Measurements from ENCODE around the gene RAB34. TPM values are rescaled to one million over a fixed set of nuclear protein-coding genes. Genes with fewer than 3 reads are reported as not detected.

RAB34 gene, protein sequence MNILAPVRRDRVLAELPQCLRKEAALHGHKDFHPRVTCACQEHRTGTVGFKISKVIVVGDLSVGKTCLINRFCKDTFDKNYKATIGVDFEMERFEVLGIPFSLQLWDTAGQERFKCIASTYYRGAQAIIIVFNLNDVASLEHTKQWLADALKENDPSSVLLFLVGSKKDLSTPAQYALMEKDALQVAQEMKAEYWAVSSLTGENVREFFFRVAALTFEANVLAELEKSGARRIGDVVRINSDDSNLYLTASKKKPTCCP
- 182 TPM for polyA plus RNA-seq (2013, experiment 1 of 2)
- 154 TPM for polyA plus RNA-seq (2013, experiment 2 of 2)

DNA sequence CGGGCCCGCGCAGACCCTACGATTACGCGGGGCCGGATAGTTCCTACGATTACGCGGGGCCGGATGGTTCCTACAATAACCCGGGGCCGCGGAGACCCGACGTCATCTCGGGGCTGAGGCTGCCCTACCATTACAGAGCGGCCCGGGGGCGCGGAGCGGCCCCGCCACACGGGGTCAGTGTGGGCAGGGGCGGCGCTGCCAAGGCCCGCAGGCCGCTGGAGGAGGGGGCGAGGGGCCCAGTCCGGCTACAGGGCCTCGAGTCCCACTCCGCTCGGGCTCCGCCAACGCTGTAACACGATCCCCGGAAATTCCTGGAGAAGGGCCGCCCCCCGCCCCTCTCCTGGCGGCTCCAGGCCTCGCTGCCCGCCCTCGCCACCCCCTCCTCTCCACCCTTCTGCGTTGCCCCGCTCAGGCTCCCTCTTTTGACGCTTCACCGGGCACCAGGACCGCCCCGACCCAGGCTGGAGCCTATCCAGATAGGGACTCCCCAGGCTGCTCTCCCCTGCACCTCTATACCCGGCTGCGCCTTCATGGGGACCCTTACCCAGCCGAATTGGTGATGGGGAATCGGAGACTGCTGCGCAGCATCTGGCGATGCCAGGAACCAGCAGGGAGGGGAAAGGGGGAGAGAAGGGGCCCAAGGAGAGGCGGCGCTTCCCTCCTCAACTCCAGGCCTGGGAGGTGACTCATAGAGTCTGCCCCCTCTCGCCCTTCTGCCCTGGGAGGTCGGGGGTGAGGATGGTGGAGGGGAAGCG lies at the start of gene RAB34:
Gene RAB34, minus strand, starts transcription at position 291 of the 755 bp plus-strand sequence. CDS start 602 bp downstream, outside the sequence.
- Histone ChIP-seq H3K36me3 (ENCODE audit: insufficient read depth, low read length) (peaks cover 55% of the 10 kb centered on the region), H3K9me3 (ENCODE audit: insufficient read depth, low read depth, low read length) (no peaks in the 10 kb centered on the region), H3K9ac (ENCODE audit: low read depth, low read length) (peak within 1 kb of the TSS; percentile 97), H3K4me3 (ENCODE audit: low read length) (peak within 1 kb of the TSS; percentile 94), H3K4me1 (ENCODE audit: insufficient read depth, low read length) (peaks cover 29% of the 10 kb centered on the region), H3K27me3 (ENCODE audit: insufficient read depth, low read length) (no peaks in the 10 kb centered on the region), H3K27ac (ENCODE audit: low read depth, low read length) (peak within 1 kb of the TSS; percentile 95)
- WGBS: under 1% methylated on average over 58 of the region's 60 CpGs

DNA sequence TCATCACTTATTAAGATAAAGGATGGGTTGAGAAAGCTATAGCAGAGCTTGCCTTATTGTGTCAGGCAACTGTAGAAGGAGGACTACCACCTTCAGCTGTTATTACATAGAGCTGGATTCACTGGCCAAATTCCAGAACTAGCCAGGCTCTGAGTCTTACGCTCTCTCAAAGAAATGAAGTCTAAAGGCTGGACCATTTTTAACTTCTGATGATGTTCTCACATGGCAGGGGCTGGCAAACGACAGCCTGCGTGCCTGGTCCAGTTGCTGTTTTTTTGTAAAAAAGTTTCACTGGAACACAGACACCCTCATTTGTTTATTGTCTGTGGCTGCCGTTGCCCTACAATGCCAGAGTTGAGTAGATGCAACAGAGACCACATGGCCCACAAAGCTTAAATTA lies 47.4 kb upstream of the RAB34 start:
- Histone ChIP-seq H3K9me3 (ENCODE audit: insufficient read depth, low read depth, low read length) (no peaks in the 10 kb centered on the region), H3K27ac (ENCODE audit: low read depth, low read length) (no peak overlapping the region), H3K9ac (ENCODE audit: low read depth, low read length) (no peak overlapping the region), H3K4me1 (ENCODE audit: insufficient read depth, low read length) (peaks cover 22% of the 10 kb centered on the region), H3K36me3 (ENCODE audit: insufficient read depth, low read length) (peaks cover 42% of the 10 kb centered on the region), H3K27me3 (ENCODE audit: insufficient read depth, low read length) (no peaks in the 10 kb centered on the region), H3K4me3 (ENCODE audit: low read length) (no peak overlapping the region)
- 91% methylated on average over 4 of the region's 4 CpGs for WGBS

DNA sequence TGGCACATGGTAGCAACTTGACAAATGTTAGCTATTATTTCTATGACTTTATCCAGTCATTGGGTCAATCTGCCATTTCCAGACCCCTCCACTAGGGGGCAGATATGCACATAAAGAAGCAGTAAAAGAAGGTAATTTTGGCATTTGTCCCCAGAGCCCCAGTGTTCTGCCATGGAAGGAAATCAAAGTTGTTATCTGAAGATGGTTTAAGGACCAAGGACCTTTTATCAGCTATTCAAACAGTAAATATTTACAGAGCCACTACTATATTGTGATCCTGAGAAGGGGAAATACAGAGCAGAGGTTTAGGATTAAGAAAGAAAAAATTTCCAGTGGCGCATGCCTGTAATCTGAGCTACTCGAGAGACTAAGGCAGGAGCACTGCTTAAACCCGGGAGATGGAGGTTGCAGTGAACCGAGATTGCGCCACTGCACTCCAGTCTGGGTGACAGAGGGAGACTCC lies 46.2 kb upstream of the RAB34 start:
- WGBS: 86% methylated on average over 5 of the region's 5 CpGs
- Histone ChIP-seq H3K27ac (ENCODE audit: low read depth, low read length) (peak overlapping the region; percentile 3; the same call in 1 of the 2 replicates), H3K4me1 (ENCODE audit: insufficient read depth, low read length) (peaks cover 26% of the 10 kb centered on the region), H3K4me3 (ENCODE audit: low read length) (no peak overlapping the region), H3K9me3 (ENCODE audit: insufficient read depth, low read depth, low read length) (no peaks in the 10 kb centered on the region), H3K9ac (ENCODE audit: low read depth, low read length) (no peak overlapping the region), H3K36me3 (ENCODE audit: insufficient read depth, low read length) (peaks cover 54% of the 10 kb centered on the region), H3K27me3 (ENCODE audit: insufficient read depth, low read length) (no peaks in the 10 kb centered on the region)

DNA sequence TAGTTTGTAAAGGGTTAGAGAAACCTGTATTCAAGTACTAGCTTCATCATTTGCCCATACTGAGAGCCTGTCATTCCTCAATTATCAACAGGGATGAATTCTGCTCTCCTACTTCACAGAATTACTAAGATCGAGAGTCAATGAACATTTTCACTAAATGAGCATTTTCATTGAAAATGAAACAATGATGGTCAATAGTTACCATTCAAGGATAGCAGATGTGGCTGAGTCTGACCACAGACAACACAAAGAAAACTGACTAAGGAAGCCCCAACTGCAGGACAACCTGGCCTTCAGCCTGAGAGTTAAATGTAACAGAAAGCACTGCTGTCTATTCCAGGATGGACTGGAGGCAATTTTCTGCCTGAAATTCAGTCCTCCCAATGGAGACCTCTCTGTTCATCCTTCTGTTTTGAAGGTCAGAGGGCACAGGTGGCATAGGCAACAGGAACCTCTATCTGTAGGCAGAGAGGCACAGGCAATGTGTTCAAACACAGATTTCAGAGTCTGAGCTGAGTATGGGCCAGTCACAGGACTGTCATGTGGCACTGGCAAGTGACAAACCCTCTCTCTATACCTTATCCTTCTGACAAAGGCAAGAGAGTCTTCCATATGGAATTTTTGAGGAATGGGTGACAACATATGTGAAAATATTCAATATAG lies 45.6 kb upstream of the RAB34 start:
- Histone ChIP-seq H3K27ac (ENCODE audit: low read depth, low read length) (peak overlapping the region; percentile 3; the same call in 1 of the 2 replicates), H3K9me3 (ENCODE audit: insufficient read depth, low read depth, low read length) (no peaks in the 10 kb centered on the region), H3K4me3 (ENCODE audit: low read length) (no peak overlapping the region), H3K9ac (ENCODE audit: low read depth, low read length) (no peak overlapping the region), H3K27me3 (ENCODE audit: insufficient read depth, low read length) (no peaks in the 10 kb centered on the region), H3K4me1 (ENCODE audit: insufficient read depth, low read length) (peaks cover 26% of the 10 kb centered on the region), H3K36me3 (ENCODE audit: insufficient read depth, low read length) (peaks cover 58% of the 10 kb centered on the region)
- WGBS: 100% methylated on average over 1 of the region's 1 CpG

DNA sequence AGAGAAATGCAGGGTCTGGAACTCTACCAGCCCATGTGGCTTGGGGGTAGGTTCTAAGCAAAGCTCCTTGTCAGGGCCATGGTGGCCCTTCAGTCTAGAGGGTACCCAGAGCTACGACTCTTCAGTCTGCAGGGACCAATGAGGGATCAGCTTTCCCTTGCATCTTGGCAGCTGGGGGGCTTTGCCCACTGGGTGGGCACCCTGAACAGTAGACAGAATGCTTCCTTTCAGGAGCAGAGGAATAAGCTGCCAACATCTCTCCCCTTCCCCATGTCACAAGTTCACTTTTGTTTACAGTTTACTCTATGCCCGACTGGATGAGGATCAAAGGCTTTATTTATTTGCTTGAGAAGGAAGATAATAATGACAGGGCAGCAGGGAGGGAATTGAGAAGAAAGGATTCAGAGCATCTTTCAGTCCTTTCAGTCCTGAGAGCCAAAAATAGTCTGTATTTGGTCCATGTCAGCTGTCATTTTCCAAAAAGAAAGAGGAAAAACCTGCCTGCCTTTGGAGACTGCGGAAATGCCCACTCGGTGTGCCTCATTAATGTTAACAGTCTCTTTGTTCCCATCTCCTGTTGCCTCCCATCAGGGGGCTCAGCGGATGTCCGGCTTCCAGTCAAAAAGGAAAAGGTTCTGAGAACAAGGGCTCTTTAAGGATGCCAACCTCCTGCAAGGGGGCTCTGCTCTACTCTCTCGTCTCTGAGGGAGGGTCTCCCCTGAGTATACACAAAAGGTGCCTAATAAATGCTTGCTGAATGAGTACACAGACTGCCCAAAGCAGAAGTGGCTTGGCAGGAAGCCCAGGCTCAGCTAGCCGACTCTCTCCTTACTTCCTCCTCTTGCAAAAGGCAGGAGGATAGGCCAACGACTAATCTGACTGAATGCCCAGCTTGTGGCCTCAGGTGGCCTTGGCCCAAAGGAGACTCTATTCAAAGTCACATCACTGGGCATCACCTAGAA lies 43.2 kb upstream of the RAB34 start:
- H3K27me3 ChIP-seq (ENCODE audit: insufficient read depth, low read length): no peaks in the 10 kb centered on the region
- no peaks in the 10 kb centered on the region for H3K9me3 ChIP-seq (ENCODE audit: insufficient read depth, low read depth, low read length)
- 12% methylated on average over 9 of the region's 9 CpGs for WGBS
- H3K4me3 ChIP-seq (ENCODE audit: low read length): 0 out of 2 replicates have a peak overlapping the region, but pooled peaks have one; percentile 1
- H3K9ac ChIP-seq (ENCODE audit: low read depth, low read length): peak overlapping the region; percentile 50
- H3K27ac ChIP-seq (ENCODE audit: low read depth, low read length): peak overlapping the region; percentile 89
- peaks cover 29% of the 10 kb centered on the region for H3K4me1 ChIP-seq (ENCODE audit: insufficient read depth, low read length)
- H3K36me3 ChIP-seq (ENCODE audit: insufficient read depth, low read length): peaks cover 60% of the 10 kb centered on the region

DNA sequence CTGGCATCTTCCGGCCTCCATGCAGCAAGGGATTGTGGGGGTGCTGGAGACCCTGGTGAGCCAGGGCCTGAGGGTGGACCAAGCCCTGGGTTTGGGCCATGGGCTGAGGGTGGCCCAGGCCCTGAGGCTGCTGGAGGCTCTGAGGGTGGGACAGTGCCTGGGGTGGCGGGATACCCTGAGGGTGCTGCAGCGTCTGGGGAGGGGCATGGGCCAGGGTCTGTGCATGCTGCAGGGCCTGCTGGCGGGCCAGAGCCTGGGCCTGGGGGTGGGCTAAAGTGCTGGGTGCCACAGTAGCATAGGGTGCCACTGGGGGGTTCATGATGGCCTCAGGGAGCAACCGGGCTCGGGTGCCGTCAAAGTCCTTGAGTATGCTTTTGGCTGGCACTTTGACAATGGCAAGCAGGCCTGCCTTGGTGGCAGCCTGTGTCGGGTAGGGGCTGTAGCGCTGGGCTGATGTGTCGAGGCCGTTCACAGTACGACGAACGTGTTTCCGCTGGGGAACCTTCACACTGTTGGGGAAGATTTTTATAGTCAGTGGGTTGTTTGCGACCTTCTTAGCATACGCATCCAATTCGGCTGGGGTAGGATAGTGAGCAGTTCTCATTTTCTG lies 41.7 kb upstream of the RAB34 start:
- Histone ChIP-seq H3K4me3 (ENCODE audit: low read length) (no peak overlapping the region), H3K27me3 (ENCODE audit: insufficient read depth, low read length) (no peaks in the 10 kb centered on the region), H3K9me3 (ENCODE audit: insufficient read depth, low read depth, low read length) (no peaks in the 10 kb centered on the region), H3K9ac (ENCODE audit: low read depth, low read length) (no peak overlapping the region), H3K27ac (ENCODE audit: low read depth, low read length) (peak overlapping the region; percentile 48; the same call in 1 of the 2 replicates), H3K36me3 (ENCODE audit: insufficient read depth, low read length) (peaks cover 46% of the 10 kb centered on the region), H3K4me1 (ENCODE audit: insufficient read depth, low read length) (peaks cover 29% of the 10 kb centered on the region)
- 96% methylated on average over 18 of the region's 18 CpGs for WGBS

DNA sequence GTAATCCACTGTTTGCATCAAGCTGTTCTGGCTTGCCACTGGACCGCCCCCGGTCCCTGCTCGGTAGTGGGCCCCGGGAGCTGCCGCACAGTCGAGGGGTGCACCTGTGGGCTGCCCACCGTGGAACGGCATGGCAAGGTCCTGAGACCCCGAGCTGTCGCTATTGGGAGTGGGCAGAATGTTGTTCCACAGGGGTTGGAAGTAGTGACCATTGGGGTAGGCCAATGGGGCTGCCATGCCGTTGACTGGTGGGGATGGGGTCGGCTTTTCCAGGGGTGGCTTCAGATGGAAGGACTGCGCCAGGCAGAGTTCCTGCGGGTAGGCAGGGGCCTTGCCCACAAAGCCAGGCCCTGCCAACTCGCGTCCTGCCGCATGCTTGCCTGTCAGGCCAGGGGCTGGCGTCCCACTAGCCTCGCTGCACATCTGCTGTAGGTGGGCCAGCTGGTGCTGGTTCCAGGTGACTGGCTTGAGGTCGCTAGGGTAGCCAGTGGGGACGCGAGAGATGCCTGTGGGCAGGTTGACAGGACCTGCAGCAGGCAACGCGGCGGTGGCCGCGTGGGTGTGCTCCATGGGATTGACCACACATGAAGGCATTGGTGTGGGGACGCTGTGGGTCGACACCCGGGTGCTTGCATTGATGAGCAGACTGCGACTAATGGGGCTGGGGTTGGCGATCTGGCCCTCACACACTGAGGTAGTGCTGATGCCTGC lies 40.9 kb upstream of the RAB34 start:
- no peak overlapping the region for H3K9ac ChIP-seq (ENCODE audit: low read depth, low read length)
- H3K27me3 ChIP-seq (ENCODE audit: insufficient read depth, low read length): no peaks in the 10 kb centered on the region
- H3K36me3 ChIP-seq (ENCODE audit: insufficient read depth, low read length): peaks cover 43% of the 10 kb centered on the region
- no peak overlapping the region for H3K4me3 ChIP-seq (ENCODE audit: low read length)
- WGBS: 97% methylated on average over 32 of the region's 32 CpGs
- H3K27ac ChIP-seq (ENCODE audit: low read depth, low read length): no peak overlapping the region
- H3K9me3 ChIP-seq (ENCODE audit: insufficient read depth, low read depth, low read length): no peaks in the 10 kb centered on the region
- H3K4me1 ChIP-seq (ENCODE audit: insufficient read depth, low read length): peaks cover 29% of the 10 kb centered on the region

DNA sequence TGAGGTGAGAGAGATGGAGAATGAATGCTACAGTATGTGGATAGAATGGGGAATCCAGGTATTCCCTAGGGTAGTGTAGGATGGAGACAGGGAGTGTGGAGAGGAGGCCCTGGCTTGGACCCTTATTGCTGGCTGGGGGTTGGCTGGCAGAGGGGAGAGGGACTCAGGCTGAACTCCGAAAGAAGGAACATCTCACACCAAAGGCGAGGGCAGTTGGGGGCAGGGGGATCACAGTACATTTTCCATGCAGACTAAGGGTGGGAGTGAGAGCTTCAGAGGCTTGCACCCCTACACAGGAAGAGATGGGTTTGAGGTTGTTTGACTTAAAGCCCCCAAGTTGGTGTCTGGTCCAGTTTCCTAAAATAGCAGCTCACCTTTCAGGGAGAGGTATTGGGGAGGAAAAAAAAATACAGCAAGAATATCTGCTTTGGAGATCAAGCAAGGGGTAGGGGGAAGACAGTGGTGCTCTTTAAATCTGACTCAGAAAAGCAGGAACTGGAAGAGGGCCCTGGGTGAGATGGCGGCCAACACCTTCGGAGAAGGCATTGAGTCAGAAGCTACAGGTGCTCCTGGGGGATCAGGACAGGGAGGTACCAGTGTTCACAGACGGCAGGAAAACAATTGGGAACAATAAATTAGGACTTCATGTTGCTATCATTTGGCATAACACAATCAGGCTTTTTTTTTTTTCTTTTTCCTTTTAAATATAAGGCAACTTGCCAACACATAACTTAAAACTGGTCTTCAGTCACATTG lies 38.6 kb upstream of the RAB34 start:
- Histone ChIP-seq H3K9ac (ENCODE audit: low read depth, low read length) (no peak overlapping the region), H3K36me3 (ENCODE audit: insufficient read depth, low read length) (peaks cover 46% of the 10 kb centered on the region), H3K4me3 (ENCODE audit: low read length) (no peak overlapping the region), H3K4me1 (ENCODE audit: insufficient read depth, low read length) (peaks cover 15% of the 10 kb centered on the region), H3K27me3 (ENCODE audit: insufficient read depth, low read length) (no peaks in the 10 kb centered on the region), H3K27ac (ENCODE audit: low read depth, low read length) (no peak overlapping the region), H3K9me3 (ENCODE audit: insufficient read depth, low read depth, low read length) (no peaks in the 10 kb centered on the region)
- 87% methylated on average over 5 of the region's 5 CpGs for WGBS

DNA sequence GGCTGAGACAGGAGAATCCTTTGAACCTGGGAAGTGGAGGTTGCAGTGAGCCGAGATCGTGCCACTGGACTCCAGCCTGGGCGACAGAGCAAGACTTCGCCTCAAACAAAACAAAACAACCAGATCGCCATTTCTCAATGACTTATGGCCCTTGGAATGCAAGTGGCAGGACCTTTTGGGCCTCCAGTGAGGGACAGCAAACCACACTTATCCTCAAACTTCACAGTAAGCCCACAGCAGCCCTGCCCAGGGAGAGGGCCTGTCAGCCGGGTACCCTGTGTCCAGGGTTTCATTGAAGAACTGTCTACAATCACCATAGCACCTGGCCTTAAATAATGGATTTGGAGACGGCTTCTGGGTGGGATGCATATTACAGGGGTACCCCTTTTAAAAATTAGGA lies 37.8 kb upstream of the RAB34 start:
- peaks cover 11% of the 10 kb centered on the region for H3K4me1 ChIP-seq (ENCODE audit: insufficient read depth, low read length)
- 98% methylated on average over 6 of the region's 7 CpGs for WGBS
- no peak overlapping the region; the same call in 1 of the 2 replicates for H3K9ac ChIP-seq (ENCODE audit: low read depth, low read length)
- no peaks in the 10 kb centered on the region for H3K27me3 ChIP-seq (ENCODE audit: insufficient read depth, low read length)
- H3K9me3 ChIP-seq (ENCODE audit: insufficient read depth, low read depth, low read length): no peaks in the 10 kb centered on the region
- H3K27ac ChIP-seq (ENCODE audit: low read depth, low read length): no peak overlapping the region
- peaks cover 52% of the 10 kb centered on the region for H3K36me3 ChIP-seq (ENCODE audit: insufficient read depth, low read length)
- H3K4me3 ChIP-seq (ENCODE audit: low read length): no peak overlapping the region

Measured in HUES64 (cell line).